Testis (tissue), 3 donors: ENCODE data around the gene ZNF792. TPM values are rescaled to one million over a fixed set of nuclear protein-coding genes. Genes with fewer than 3 reads are reported as not detected.
"Not testable (repeated sequence)": the region's sequence is repeated elsewhere in the genome, so short reads cannot be mapped to it uniquely, and the experiment has no call there.

Source experiments
- DNase-seq: peaks from one replicate; pipeline ENCODE4 v3.0.0-alpha.2; 2019
- H3K27ac ChIP-seq, 2 donors: fragments of 200-600 bp; sonication (generic); one replicate each; pipeline ENCODE4 v1.5.1; 2019
- H3K27me3 ChIP-seq: fragments of 200-600 bp; sonication (generic); one replicate; pipeline ENCODE4 v1.5.1; 2019
- H3K36me3 ChIP-seq: fragments of 200-600 bp; sonication (generic); one replicate; pipeline ENCODE4 v1.5.1; 2017; ENCODE audit warnings: low read depth; ENCODE audit errors: missing control alignments
- H3K4me1 ChIP-seq: fragments of 200-600 bp; sonication (generic); one replicate; pipeline ENCODE4 v1.5.1; 2019
- H3K4me3 ChIP-seq, 2 donors: fragments of 200-600 bp; sonication (generic); one replicate each; pipeline ENCODE4 v1.5.1; 2017 to 2019
- H3K9me3 ChIP-seq: fragments of 200-600 bp; sonication (generic); one replicate; pipeline ENCODE4 v1.5.1; 2017
- POLR2A ChIP-seq: fragments of 450-650 bp; IDR thresholded peaks from one replicate; pipeline ENCODE4 v1.6.1; 2017; ENCODE audit warnings: antibody characterized with exemption, mild to moderate bottlenecking, moderate library complexity
- WGBS, 2 donors: methylation state at CpG; one replicate each; pipeline ENCODE4 v1.1.5; 2018; 5-methylcytosine and 5-hydroxymethylcytosine counted together
- intact Hi-C: fragments of 100-400 bp; cut with DNase I; formaldehyde crosslinking; loops from one replicate; pipeline ENCODE4 v1.15.1; 2023; ENCODE audit warnings: low total_unique reads
- polyA plus RNA-seq: library from polyadenylated mRNA; stranded (reverse); fragments of 350-450 nt; fragmentation: Illumina TruSeq; extraction: RNeasy Lipid Tissue Mini Kit (QIAGEN cat#74804); gene quantifications from one replicate; pipeline ENCODE4 v1.2.3, GENCODE V29; 2014; ENCODE audit warnings: low read depth, low replicate concordance; ENCODE audit not compliant: insufficient read depth
- total RNA-seq, 2 donors: library from RNA; depleted of rRNA; stranded (reverse); fragments of >200 nt; gene quantifications; one replicate each; pipeline ENCODE4 v1.2.3, GENCODE V29; 2016
- TF ChIP-seq, protein P1 (sequence below), 3 experiments: fragments of 450-650 bp in 2 of 3; fragments of 200-600 bp in 1 of 3; sonication (generic) in 1 of 3; IDR thresholded peaks; one replicate each; pipeline ENCODE4 v1.5.1; 2016 to 2019; ENCODE audit warnings: antibody characterized with exemption in 3 of 3, mild to moderate bottlenecking in 2 of 3, moderate library complexity in 1 of 3

ZNF792 gene
- total and polyA plus RNA-seq, 3 donors from 2014 or later = 2.3 to 6.6 (median 5.4) TPM

GRCh38 chr19:35006342-35006998 is 42.4 kb upstream of the ZNF792 start:
- H3K27me3 ChIP-seq = no peaks in the 10 kb centered on the region
- 62 to 63% methylated on average over 15 of the region's 15 CpGs for WGBS, 2 donors
- TF ChIP-seq, protein P1, sequence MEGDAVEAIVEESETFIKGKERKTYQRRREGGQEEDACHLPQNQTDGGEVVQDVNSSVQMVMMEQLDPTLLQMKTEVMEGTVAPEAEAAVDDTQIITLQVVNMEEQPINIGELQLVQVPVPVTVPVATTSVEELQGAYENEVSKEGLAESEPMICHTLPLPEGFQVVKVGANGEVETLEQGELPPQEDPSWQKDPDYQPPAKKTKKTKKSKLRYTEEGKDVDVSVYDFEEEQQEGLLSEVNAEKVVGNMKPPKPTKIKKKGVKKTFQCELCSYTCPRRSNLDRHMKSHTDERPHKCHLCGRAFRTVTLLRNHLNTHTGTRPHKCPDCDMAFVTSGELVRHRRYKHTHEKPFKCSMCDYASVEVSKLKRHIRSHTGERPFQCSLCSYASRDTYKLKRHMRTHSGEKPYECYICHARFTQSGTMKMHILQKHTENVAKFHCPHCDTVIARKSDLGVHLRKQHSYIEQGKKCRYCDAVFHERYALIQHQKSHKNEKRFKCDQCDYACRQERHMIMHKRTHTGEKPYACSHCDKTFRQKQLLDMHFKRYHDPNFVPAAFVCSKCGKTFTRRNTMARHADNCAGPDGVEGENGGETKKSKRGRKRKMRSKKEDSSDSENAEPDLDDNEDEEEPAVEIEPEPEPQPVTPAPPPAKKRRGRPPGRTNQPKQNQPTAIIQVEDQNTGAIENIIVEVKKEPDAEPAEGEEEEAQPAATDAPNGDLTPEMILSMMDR (IDR thresholded peaks at IDR 0.05) = no peak
- TF ChIP-seq POLR2A = no peak
- peak overlapping the region in 1 of 2 donors; percentile 10 for H3K27ac ChIP-seq
- peaks cover 23% of the 10 kb centered on the region for H3K4me1 ChIP-seq
- intact Hi-C loops = no loop called here
- no peak for DNase-seq
- no peaks in the 10 kb centered on the region for H3K36me3 ChIP-seq
- no peak overlapping the region for H3K4me3 ChIP-seq
- H3K9me3 ChIP-seq = no peaks in the 10 kb centered on the region

GRCh38 chr19:35006007-35006341 is 41.9 kb upstream of the ZNF792 start:
- WGBS, 2 donors = 88 to 90% methylated on average over 4 to 6 of the region's 6 CpGs
- H3K27me3 ChIP-seq, H3K36me3 ChIP-seq, H3K4me3 ChIP-seq, DNase-seq, intact Hi-C loops, H3K9me3 ChIP-seq: not testable (repeated sequence)
- Histone ChIP-seq H3K27ac (peak overlapping the region in 1 of 2 donors; percentile 10), H3K4me1 (peaks cover 27% of the 10 kb centered on the region)

DNA sequence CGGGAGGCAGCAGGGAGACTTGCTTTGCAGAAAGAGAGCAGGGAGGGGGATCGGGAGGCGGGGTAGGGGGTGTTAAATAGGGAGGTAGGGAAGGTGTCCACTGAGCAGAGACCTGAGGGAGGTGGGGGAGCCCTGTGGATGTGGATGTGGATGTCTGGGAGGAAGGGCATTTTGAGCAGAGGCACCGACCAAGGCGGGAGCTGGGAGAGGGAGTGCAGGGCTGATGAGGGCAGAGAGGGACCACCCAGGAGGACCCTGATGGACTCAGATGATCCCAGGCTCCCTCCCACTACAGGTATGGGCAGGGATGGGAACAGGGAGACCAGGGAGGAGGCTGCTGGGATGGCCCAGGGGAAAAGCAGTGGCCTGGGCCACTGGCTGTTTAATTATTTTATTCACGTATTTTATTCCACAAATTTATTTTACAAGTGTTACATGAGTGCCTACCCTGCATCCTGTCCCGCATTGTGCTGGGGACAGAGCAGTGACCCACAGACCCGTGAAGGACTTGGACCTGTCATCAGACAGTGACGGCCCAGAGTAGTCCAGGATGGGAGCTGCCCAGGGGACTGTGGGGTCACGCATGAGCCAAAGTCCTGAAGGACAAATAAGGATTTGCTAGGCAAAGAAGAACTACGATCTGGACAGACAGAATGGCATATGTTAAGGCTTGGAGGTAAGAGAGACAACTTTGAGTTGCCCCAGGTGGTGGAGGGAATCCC is 41.4 kb upstream of the ZNF792 start:
- H3K27ac ChIP-seq = peak overlapping the region in 1 of 2 donors; percentile 10
- H3K9me3 ChIP-seq = no peaks in the 10 kb centered on the region
- WGBS, 2 donors = 83 to 85% methylated on average over 11 of the region's 11 CpGs
- peaks cover 27% of the 10 kb centered on the region for H3K4me1 ChIP-seq
- H3K27me3 ChIP-seq = no peaks in the 10 kb centered on the region
- intact Hi-C loops = no loop called here
- H3K4me3 ChIP-seq = no peak overlapping the region
- TF ChIP-seq, protein P1 (IDR thresholded peaks at IDR 0.05) = no peak
- no peak for TF ChIP-seq POLR2A
- H3K36me3 ChIP-seq = no peaks in the 10 kb centered on the region
- no peak for DNase-seq

- no peak overlapping the region for H3K27ac ChIP-seq
- 85 to 86% methylated on average over 13 to 18 of the region's 18 CpGs for WGBS, 2 donors
These were observed 40.7 kb upstream of the ZNF792 start for GRCh38 chr19:35004517-35005255.

More at GRCh38 chr19:35004517-35005255, 40.7 kb upstream of the ZNF792 start:
- Histone ChIP-seq H3K4me1 (peaks cover 28% of the 10 kb centered on the region), H3K27me3 (no peaks in the 10 kb centered on the region), H3K4me3 (no peak overlapping the region), H3K9me3 (no peaks in the 10 kb centered on the region), H3K36me3 (no peaks in the 10 kb centered on the region)
- intact Hi-C loops = no loop called here
- no peak for DNase-seq
- TF ChIP-seq, protein P1 (IDR thresholded peaks at IDR 0.05) = no peak
- TF ChIP-seq POLR2A = no peak
